Psoas muscle (tissue), 8 donors: ENCODE results near the gene KCNT1. TPM values are rescaled to one million over a fixed set of nuclear protein-coding genes. Genes with fewer than 3 reads are reported as not detected.
A peak's percentile ranks its signal among the peaks of the same experiment; 100 is the strongest.

ENCODE experiments used
- ATAC-seq, 4 donors: fragments of 200-7000 bp; cut with Tn5 transposase; one replicate each; pipeline ENCODE4 v1.9.1; 2020; ENCODE audit warnings: moderate library complexity in 3 of 4, mild to moderate bottlenecking in 2 of 4
- DNase-seq, 2 donors: peaks; one replicate each; pipeline ENCODE4 v3.0.0-alpha.2; 2020
- H3K27ac ChIP-seq: fragments of 200-600 bp; one replicate; pipeline ENCODE4 v1.8.0; 2022
- H3K27me3 ChIP-seq, 3 donors: fragments of 200-600 bp in 1 of 3; one replicate each; pipeline versions ENCODE4 v1.6.1 to v1.8.0; 2013 to 2022; ENCODE audit warnings: low read length in 2 of 3, mild to moderate bottlenecking in 2 of 3, moderate library complexity in 1 of 3; ENCODE audit not compliant: insufficient read depth in 3 of 3
- H3K36me3 ChIP-seq, 2 donors: fragments of 200-600 bp in 1 of 2; one replicate each; pipeline versions ENCODE4 v1.6.1 to v1.8.0; 2013 to 2022; ENCODE audit warnings: low read depth in 1 of 2, mild to moderate bottlenecking in 1 of 2, moderate library complexity in 1 of 2; ENCODE audit not compliant: insufficient read depth in 1 of 2
- H3K4me1 ChIP-seq: fragments of 200-600 bp; one replicate; pipeline ENCODE4 v1.8.0; 2022
- H3K4me3 ChIP-seq: fragments of 200-600 bp; one replicate; pipeline ENCODE4 v1.8.0; 2022; ENCODE audit warnings: mild to moderate bottlenecking
- H3K9me3 ChIP-seq: fragments of 200-600 bp; one replicate; pipeline ENCODE4 v1.8.0; 2022
- WGBS, 3 donors: extraction: QIAGEN DNeasy Blood & Tissue Kit; methylation state at CpG; one replicate each; pipeline versions ENCODE4 v1.1.6 to v1.1.7; 2013; 5-methylcytosine and 5-hydroxymethylcytosine counted together
- intact Hi-C, 2 donors: fragments of 100-400 bp; cut with DNase I; formaldehyde crosslinking; loops; one replicate each; pipeline versions ENCODE4 v1.11.0 to v1.14.2; 2022
- polyA plus RNA-seq, 3 donors: library from polyadenylated mRNA; stranded (reverse); fragments of 200-250 nt; gene quantifications; one replicate each; pipeline ENCODE4 v1.2.3, GENCODE V29; 2013
- total RNA-seq, 4 donors: library from RNA; stranded (reverse); fragmentation: NEBNext Ultra II Directional in 2 of 4; extraction: Animal tissue kit (Norgen Biotek cat#: 25700) in 2 of 4; gene quantifications; one replicate each; pipeline versions ENCODE4 v1.2.1 to v1.2.4, GENCODE V29; 2021 to 2023
- TF ChIP-seq, protein P1 (sequence below): fragments of 200-600 bp; IDR thresholded peaks from one replicate; pipeline ENCODE4 v1.8.0; 2022; ENCODE audit warnings: antibody characterized with exemption
- donor health status: healthy with polysubstance abuse.
- donor health status: DM: no; HTN: no; CAD: no; lungs with moderate emphysema.
- donor health status: Bipolar disorder and iron deficiency.
- donor health status: healthy.
- donor health status: DM: yes; HTN: yes; CAD: no.
- donor health status: DM: no; HTN: no; CAD: no.
- donor health status: DM: no; HTN: no; CAD: no.
- donor health status: DM: yes; HTN: yes; CAD: no.

The KCNT1 gene
- total and polyA plus RNA-seq, 7 donors: 1.1 to 15.0 (median 10.3) TPM

DNA sequence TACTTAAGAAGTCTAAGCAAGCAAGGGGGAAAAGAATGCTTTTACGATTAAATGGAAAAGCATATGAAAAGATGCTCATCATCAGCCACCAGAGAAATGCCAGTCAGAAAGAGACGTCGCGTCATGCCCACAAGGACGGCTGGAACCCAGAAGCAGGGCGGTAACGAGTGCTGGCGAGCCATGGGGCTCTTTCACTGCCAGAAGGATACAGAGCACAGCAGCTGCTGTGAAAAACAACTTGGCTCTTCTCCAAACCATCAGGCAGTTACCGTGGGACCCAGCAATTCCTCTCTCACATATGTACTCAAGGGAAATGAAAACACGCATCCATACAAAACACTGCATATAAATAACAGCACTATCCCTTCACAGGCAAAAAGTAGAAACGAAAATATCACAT, 109.8 kb downstream of the KCNT1 start:
- H3K4me3 ChIP-seq: no peak overlapping the region
- DNase-seq: no peak

DNA sequence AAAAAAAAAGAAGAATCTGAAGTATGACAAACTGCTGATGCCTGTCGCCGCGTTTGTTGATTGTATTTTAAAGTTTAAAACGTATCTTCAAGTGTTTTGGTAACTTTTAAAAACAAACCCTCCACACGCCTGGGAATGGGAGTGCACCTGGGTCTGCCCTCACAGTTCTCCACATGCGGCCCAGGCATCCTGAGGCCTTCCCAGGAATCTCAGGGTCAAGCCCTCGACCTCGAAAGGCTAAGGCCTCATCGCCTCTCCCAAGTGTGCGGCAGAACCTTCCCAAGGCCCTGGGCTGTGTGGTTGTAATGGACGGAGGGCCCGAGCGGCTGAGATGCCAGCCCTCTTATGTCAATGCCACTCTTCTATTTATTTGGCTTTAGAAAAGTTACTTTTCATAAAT, 111.0 kb downstream of the KCNT1 start:
- no peak overlapping the region for H3K4me3 ChIP-seq
- WGBS, 3 donors: 95 to 99% (median 97%) methylated on average over 13 of the region's 13 CpGs
- intact Hi-C loops: no loop called here
- DNase-seq: no peak
- ATAC-seq: no peak
- H3K27ac ChIP-seq: no peak overlapping the region
- TF ChIP-seq, protein P1, sequence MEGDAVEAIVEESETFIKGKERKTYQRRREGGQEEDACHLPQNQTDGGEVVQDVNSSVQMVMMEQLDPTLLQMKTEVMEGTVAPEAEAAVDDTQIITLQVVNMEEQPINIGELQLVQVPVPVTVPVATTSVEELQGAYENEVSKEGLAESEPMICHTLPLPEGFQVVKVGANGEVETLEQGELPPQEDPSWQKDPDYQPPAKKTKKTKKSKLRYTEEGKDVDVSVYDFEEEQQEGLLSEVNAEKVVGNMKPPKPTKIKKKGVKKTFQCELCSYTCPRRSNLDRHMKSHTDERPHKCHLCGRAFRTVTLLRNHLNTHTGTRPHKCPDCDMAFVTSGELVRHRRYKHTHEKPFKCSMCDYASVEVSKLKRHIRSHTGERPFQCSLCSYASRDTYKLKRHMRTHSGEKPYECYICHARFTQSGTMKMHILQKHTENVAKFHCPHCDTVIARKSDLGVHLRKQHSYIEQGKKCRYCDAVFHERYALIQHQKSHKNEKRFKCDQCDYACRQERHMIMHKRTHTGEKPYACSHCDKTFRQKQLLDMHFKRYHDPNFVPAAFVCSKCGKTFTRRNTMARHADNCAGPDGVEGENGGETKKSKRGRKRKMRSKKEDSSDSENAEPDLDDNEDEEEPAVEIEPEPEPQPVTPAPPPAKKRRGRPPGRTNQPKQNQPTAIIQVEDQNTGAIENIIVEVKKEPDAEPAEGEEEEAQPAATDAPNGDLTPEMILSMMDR: no peak
- no peaks in the 10 kb centered on the region for H3K9me3 ChIP-seq
- H3K4me1 ChIP-seq: no peaks in the 10 kb centered on the region
- H3K27me3 ChIP-seq: no peaks in the 10 kb centered on the region
- H3K36me3 ChIP-seq: peaks cover 7 to 90% of the 10 kb centered on the region in 2 donors

More for the DNA sequence above, 109.8 kb downstream of the KCNT1 start:
- peaks cover 5 to 78% of the 10 kb centered on the region in 2 donors for H3K36me3 ChIP-seq
- no peaks in the 10 kb centered on the region for H3K4me1 ChIP-seq
- no peak overlapping the region for H3K27ac ChIP-seq
- H3K27me3 ChIP-seq: no peaks in the 10 kb centered on the region
- no peaks in the 10 kb centered on the region for H3K9me3 ChIP-seq
- intact Hi-C loops: no loop called here
- 38 to 62% (median 46%) methylated on average over 11 of the region's 11 CpGs for WGBS, 3 donors
- TF ChIP-seq, protein P1: no peak
- ATAC-seq: peak in 2 of 4 donors; percentile 31 to 37

- no peaks in the 10 kb centered on the region for H3K27me3 ChIP-seq
- no peak for DNase-seq
- no peak for ATAC-seq
- no peak overlapping the region for H3K27ac ChIP-seq
- TF ChIP-seq, protein P1: no peak
- H3K4me1 ChIP-seq: no peaks in the 10 kb centered on the region
- intact Hi-C loops: no loop called here
- no peak overlapping the region for H3K4me3 ChIP-seq
- no peaks in the 10 kb centered on the region for H3K9me3 ChIP-seq
- WGBS, 3 donors: 87 to 92% (median 89%) methylated on average over 14 of the region's 14 CpGs
- peaks cover 9 to 94% of the 10 kb centered on the region in 2 donors for H3K36me3 ChIP-seq
Measured at GRCh38 chr9:135813671-135814290, 111.8 kb downstream of the KCNT1 start.

DNA sequence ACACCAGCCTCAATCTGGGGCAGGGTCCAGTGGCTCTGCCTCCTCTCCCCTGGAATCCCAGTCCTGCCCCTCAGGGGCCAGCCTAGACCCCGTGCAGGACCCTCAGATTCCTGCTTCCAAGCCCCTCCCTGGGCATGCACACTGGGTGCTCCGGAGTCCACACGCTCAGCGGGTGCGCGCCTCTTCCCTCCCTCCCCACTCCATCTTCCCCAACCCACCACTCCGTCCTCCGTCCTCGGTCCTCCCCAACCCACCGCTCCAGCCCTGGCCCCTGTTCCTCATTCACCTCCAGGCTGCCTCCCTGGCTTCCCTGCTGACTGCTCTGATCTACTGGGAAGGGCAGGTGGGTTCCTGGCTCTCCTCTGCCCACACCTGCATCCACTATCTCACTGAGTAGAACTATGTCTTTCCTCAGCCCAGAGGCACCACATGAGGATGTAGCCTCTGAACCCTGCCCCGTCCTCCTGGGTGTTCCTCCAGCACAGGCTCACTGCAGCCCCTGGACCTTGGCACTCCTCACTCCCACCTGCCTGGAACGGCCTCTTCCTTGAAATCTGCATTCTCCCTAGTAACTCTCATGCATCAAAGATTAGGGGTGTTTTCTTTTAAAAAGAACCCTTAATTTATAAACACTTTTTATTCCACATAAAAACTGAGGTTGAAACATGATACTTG, 112.6 kb downstream of the KCNT1 start:
- DNase-seq (no peak), ATAC-seq (no peak)
- H3K36me3 ChIP-seq: peaks cover 9 to 91% of the 10 kb centered on the region in 2 donors
- intact Hi-C loops: no loop called here
- TF ChIP-seq, protein P1: no peak
- no peaks in the 10 kb centered on the region for H3K4me1 ChIP-seq
- no peak overlapping the region for H3K27ac ChIP-seq
- 94 to 96% (median 94%) methylated on average over 12 of the region's 12 CpGs for WGBS, 3 donors
- no peak overlapping the region for H3K4me3 ChIP-seq
- no peaks in the 10 kb centered on the region for H3K27me3 ChIP-seq
- no peaks in the 10 kb centered on the region for H3K9me3 ChIP-seq
